ENCODE measurements around the gene ACTL9. TPM values are rescaled to one million over a fixed set of nuclear protein-coding genes. Genes with fewer than 3 reads are reported as not detected.
"Not testable (repeated sequence)": the region's sequence is repeated elsewhere in the genome, so short reads cannot be mapped to it uniquely, and the experiment has no call there.

The ACTL9 gene, protein sequence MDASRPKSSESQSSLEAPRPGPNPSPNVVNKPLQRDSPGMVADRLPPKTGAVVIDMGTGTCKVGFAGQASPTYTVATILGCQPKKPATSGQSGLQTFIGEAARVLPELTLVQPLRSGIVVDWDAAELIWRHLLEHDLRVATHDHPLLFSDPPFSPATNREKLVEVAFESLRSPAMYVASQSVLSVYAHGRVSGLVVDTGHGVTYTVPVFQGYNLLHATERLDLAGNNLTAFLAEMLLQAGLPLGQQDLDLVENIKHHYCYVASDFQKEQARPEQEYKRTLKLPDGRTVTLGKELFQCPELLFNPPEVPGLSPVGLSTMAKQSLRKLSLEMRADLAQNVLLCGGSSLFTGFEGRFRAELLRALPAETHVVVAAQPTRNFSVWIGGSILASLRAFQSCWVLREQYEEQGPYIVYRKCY
- polyA plus RNA-seq = not detected
- long read RNA-seq, donor 1 = 0 reads
- long read RNA-seq, donor 2 = 0 reads
- long read RNA-seq, donor 3 = 0 reads
- long read RNA-seq, donor 4 = 0 reads
- long read RNA-seq, donor 5 = 0 reads
- long read RNA-seq, donor 6 = 0 reads
- long read RNA-seq, donor 7 = 0 reads
- long read RNA-seq, donor 8 = 0 reads
- long read RNA-seq, donor 9 = 0 reads
- long read RNA-seq, donor 10 = 0 reads
- long read RNA-seq, donor 11 = 0 reads

DNA sequence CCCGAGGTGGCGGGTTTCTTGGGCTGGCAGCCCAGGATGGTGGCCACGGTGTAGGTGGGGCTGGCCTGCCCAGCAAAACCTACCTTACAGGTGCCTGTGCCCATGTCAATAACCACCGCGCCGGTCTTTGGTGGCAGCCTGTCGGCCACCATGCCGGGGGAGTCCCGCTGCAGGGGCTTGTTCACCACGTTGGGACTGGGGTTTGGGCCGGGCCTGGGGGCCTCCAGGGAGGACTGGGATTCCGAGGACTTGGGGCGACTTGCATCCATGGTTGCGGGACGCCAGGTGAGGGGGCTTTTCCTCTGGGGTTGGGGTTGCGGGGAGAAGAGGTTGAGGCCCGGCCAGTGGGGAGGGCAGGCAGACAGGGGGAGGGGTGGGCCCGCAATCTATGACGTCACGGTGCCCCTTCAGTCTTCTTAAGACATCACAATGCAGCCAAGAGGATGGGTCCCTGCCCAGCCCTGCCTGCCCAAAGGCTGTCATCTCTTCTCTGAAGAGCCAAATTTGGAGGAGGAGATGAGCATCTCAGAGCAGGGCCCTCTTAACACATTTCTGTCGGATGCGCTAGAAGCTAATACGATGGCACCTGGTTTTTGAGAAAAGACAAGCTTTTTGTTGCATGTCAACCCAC lies at the start of gene ACTL9:
Gene ACTL9, minus strand, starts transcription at position 363 of the 631 bp plus-strand sequence. Its CDS starts 94 bp downstream, at position 269.
- DNase-seq = no peak
- no peak within 1 kb of the TSS for H3K27ac ChIP-seq (ENCODE audit: low read length)
- H3K36me3 ChIP-seq (ENCODE audit: control insufficient read depth, insufficient read depth, low read length) = no peaks in the 10 kb centered on the region
- peaks cover 4% of the 10 kb centered on the region for H3K9me3 ChIP-seq (ENCODE audit: control insufficient read depth, low read depth, low read length)
- WGBS (ENCODE audit: insufficient coverage, low lambda C conversion rate) = no CpG with 5 or more reads among the region's 23 CpGs
- H3K27me3 ChIP-seq (ENCODE audit: control insufficient read depth, insufficient read depth, low read length) = no peaks in the 10 kb centered on the region
- no peaks in the 10 kb centered on the region for H3K4me1 ChIP-seq (ENCODE audit: control insufficient read depth, insufficient read depth, low read length)
- H3K4me3 ChIP-seq (ENCODE audit: low read length) = no peak within 1 kb of the TSS

DNA sequence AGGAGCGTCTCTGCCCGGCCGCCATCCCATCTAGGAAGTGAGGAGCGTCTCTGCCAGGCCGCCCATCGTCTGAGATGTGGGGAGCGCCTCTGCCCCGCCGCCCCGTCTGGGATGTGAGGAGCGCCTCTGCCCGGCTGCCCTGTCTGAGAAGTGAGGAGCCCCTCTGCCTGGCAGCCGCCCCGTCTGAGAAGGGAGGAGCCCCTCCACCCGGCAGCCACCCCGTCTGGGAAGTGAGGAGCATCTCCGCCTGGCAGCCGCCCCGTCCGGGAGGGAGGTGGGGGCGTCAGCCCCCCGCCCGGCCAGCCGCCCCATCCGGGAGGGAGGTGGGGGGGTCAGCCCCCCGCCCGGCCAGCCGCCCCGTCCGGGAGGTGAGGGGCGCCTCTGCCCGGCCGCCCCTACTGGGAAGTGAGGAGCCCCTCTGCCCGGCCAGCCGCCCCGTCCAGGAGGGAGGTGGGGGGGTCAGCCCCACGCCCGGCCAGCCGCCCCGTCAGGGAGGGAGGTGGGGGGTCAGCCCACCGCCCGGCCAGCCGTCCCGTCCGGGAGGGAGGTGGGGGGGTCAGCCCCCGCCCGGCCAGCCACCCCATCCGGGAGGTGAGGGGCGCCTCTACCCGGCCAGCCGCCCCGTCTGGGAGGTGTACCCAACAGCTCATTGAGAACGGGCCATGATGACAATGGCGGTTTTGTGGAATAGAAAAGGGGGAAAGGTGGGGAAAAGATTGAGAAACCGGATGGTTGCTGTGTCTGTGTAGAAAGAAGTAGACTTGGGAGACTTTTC lies 40.9 kb upstream of the ACTL9 start:
- H3K9me3 ChIP-seq (ENCODE audit: control insufficient read depth, low read depth, low read length); H3K27ac ChIP-seq (ENCODE audit: low read length); DNase-seq; H3K36me3 ChIP-seq (ENCODE audit: control insufficient read depth, insufficient read depth, low read length); H3K4me3 ChIP-seq (ENCODE audit: low read length); H3K4me1 ChIP-seq (ENCODE audit: control insufficient read depth, insufficient read depth, low read length); H3K27me3 ChIP-seq (ENCODE audit: control insufficient read depth, insufficient read depth, low read length): not testable (repeated sequence)
- WGBS (ENCODE audit: insufficient coverage, low lambda C conversion rate) = no CpG with 5 or more reads among the region's 55 CpGs

DNA sequence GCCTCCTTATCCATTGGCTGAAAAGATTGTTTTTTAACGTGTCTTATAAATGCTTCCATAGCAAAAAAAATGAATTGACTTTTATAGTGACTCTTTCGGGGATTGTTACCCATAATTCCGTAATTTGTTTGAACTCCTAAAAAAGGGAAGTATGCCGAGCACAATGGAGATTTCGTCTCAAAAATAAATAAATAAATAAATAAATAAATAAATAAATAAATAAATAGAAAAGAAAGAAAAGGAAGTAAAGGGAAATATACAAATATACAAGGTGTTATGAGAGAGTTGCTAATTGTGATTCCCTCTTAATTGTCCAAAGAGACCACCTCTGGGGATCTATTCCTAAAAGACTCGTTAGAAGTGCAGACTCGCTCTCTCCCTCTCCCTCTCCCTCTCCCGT lies 39.8 kb upstream of the ACTL9 start:
- WGBS (ENCODE audit: insufficient coverage, low lambda C conversion rate) = 82% methylated on average over 6 of the region's 8 CpGs
- H3K4me3 ChIP-seq (ENCODE audit: low read length) = no peak overlapping the region
- no peaks in the 10 kb centered on the region for H3K27me3 ChIP-seq (ENCODE audit: control insufficient read depth, insufficient read depth, low read length)
- no peaks in the 10 kb centered on the region for H3K4me1 ChIP-seq (ENCODE audit: control insufficient read depth, insufficient read depth, low read length)
- no peak overlapping the region for H3K27ac ChIP-seq (ENCODE audit: low read length)
- H3K36me3 ChIP-seq (ENCODE audit: control insufficient read depth, insufficient read depth, low read length) = no peaks in the 10 kb centered on the region
- H3K9me3 ChIP-seq (ENCODE audit: control insufficient read depth, low read depth, low read length) = peaks cover 7% of the 10 kb centered on the region
- no peak for DNase-seq

DNA sequence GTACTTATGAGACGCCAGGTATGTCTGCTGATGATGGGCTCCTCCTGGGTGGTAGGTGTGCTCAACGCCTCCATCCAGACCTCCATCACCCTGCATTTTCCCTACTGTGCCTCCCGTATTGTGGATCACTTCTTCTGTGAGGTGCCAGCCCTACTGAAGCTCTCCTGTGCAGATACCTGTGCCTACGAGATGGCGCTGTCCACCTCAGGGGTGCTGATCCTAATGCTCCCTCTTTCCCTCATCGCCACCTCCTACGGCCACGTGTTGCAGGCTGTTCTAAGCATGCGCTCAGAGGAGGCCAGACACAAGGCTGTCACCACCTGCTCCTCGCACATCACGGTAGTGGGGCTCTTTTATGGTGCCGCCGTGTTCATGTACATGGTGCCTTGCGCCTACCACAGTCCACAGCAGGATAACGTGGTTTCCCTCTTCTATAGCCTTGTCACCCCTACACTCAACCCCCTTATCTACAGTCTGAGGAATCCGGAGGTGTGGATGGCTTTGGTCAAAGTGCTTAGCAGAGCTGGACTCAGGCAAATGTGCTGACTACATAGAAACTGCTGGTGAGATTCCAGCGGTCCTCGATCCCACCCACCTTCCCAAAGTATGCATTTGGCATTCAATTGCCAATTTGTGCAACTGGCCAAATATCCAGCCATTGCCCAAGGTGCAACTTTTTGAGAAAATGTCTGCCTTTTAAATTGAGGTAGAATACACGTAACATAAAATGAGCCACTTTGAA lies 33.0 kb upstream of the ACTL9 start:
- no peak for DNase-seq
- Histone ChIP-seq H3K27ac (ENCODE audit: low read length) (no peak overlapping the region), H3K36me3 (ENCODE audit: control insufficient read depth, insufficient read depth, low read length) (no peaks in the 10 kb centered on the region), H3K4me3 (ENCODE audit: low read length) (no peak overlapping the region), H3K27me3 (ENCODE audit: control insufficient read depth, insufficient read depth, low read length) (no peaks in the 10 kb centered on the region), H3K4me1 (ENCODE audit: control insufficient read depth, insufficient read depth, low read length) (no peaks in the 10 kb centered on the region), H3K9me3 (ENCODE audit: control insufficient read depth, low read depth, low read length) (peaks cover 3% of the 10 kb centered on the region)
- WGBS (ENCODE audit: insufficient coverage, low lambda C conversion rate) = no CpG with 5 or more reads among the region's 19 CpGs

DNA sequence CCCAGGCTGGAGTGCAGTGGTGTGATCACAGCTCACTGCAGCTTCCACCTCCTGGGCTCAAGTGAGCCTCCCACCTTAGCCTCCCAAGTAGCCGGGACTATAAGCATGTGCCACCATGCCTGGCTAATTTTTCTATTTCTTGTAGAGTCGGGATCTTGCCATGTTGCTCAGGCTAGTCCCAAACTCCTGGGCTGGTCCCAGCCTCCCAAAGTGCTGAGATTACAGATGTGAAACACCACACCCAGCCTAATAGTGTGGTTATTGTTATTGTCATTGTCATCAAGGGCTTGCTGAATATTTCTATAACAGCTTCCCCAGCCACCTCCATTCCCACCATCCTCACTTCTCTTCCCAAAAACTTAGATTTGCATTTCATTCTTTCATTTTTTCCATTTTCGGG lies 25.7 kb upstream of the ACTL9 start:
- Histone ChIP-seq H3K36me3 (ENCODE audit: control insufficient read depth, insufficient read depth, low read length) (no peaks in the 10 kb centered on the region), H3K4me3 (ENCODE audit: low read length) (no peak overlapping the region), H3K9me3 (ENCODE audit: control insufficient read depth, low read depth, low read length) (no peaks in the 10 kb centered on the region), H3K27me3 (ENCODE audit: control insufficient read depth, insufficient read depth, low read length) (no peaks in the 10 kb centered on the region), H3K4me1 (ENCODE audit: control insufficient read depth, insufficient read depth, low read length) (no peaks in the 10 kb centered on the region), H3K27ac (ENCODE audit: low read length) (no peak overlapping the region)
- DNase-seq = no peak
- WGBS (ENCODE audit: insufficient coverage, low lambda C conversion rate) = no CpG with 5 or more reads among the region's 3 CpGs

DNA sequence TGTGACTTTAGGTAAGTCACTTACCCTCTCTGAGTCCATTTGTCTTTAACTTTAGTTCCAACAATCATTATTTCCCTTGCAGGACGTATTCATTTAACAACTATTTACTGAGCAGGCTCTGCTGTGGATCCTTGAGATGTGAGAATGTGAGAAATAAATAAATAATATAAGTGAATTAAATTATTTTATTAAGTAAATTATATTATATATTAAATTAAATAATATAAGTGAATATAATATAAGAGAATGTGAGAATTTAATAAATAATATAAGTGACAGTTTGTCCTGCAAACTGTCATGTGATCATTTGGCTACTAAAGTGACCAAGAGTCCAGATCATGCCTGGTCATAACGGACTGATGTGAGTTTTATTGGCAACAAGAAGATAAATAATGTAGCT lies 23.4 kb upstream of the ACTL9 start:
- Histone ChIP-seq H3K4me1 (ENCODE audit: control insufficient read depth, insufficient read depth, low read length) (no peaks in the 10 kb centered on the region), H3K9me3 (ENCODE audit: control insufficient read depth, low read depth, low read length) (no peaks in the 10 kb centered on the region), H3K27ac (ENCODE audit: low read length) (no peak overlapping the region), H3K27me3 (ENCODE audit: control insufficient read depth, insufficient read depth, low read length) (no peaks in the 10 kb centered on the region), H3K4me3 (ENCODE audit: low read length) (no peak overlapping the region), H3K36me3 (ENCODE audit: control insufficient read depth, insufficient read depth, low read length) (no peaks in the 10 kb centered on the region)
- no peak for DNase-seq
- WGBS (ENCODE audit: insufficient coverage, low lambda C conversion rate) = 80% methylated on average over 1 of the region's 2 CpGs

DNA sequence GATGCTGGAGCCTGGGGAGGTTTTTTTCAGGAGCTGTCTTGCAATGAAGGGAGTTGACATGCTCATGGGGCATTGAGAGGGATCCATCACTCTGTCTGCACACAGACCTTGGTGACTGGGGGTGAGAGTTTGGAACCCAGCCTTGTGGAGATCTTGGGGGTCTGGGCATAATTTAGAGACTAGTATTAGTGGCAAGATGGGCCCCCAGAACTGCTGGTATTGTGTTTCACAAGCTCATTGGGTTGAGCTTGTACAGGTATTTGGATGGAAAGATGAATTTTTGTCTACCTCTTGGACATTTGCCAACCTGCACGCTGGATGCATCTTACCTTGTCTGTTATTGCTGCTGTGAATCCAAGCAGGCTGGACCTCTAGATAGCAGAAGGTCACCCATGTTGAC lies 22.7 kb upstream of the ACTL9 start, which contains the start of gene OR2Z1:
Gene OR2Z1, plus strand, starts transcription at position 301 of the 400 bp plus-strand sequence. CDS start 9,395 bp downstream, outside the sequence.
- no peak for DNase-seq
- H3K36me3 ChIP-seq (ENCODE audit: control insufficient read depth, insufficient read depth, low read length) = no peaks in the 10 kb centered on the region
- WGBS (ENCODE audit: insufficient coverage, low lambda C conversion rate) = no CpG with 5 or more reads among the region's 1 CpG
- H3K9me3 ChIP-seq (ENCODE audit: control insufficient read depth, low read depth, low read length) = no peaks in the 10 kb centered on the region
- H3K4me3 ChIP-seq (ENCODE audit: low read length) = no peak within 1 kb of the TSS
- H3K27me3 ChIP-seq (ENCODE audit: control insufficient read depth, insufficient read depth, low read length) = no peaks in the 10 kb centered on the region
- no peak within 1 kb of the TSS for H3K27ac ChIP-seq (ENCODE audit: low read length)
- no peaks in the 10 kb centered on the region for H3K4me1 ChIP-seq (ENCODE audit: control insufficient read depth, insufficient read depth, low read length)

DNA sequence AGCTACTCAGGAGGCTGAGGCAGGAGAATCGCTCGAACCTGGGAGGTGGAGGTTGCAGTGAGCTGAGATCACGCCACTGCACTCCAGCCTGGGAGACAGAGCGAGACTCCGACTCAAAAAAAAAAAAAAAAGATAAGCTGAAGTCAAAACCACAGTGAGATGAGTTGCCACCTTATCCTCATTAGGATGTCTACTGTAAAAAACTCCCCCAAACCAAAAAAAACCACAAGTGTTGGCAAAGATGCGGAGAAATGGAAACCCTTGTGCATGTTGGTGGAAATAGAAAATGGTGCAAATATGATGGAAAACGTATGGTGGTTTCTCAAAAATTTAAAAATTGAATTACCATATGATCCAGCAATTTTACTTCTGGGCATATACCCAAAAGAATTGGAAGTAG lies 11.7 kb upstream of the ACTL9 start:
- DNase-seq; H3K9me3 ChIP-seq (ENCODE audit: control insufficient read depth, low read depth, low read length); H3K4me3 ChIP-seq (ENCODE audit: low read length); H3K4me1 ChIP-seq (ENCODE audit: control insufficient read depth, insufficient read depth, low read length); H3K27ac ChIP-seq (ENCODE audit: low read length); H3K36me3 ChIP-seq (ENCODE audit: control insufficient read depth, insufficient read depth, low read length); H3K27me3 ChIP-seq (ENCODE audit: control insufficient read depth, insufficient read depth, low read length): not testable (repeated sequence)
- 79% methylated on average over 2 of the region's 7 CpGs for WGBS (ENCODE audit: insufficient coverage, low lambda C conversion rate)

DNA sequence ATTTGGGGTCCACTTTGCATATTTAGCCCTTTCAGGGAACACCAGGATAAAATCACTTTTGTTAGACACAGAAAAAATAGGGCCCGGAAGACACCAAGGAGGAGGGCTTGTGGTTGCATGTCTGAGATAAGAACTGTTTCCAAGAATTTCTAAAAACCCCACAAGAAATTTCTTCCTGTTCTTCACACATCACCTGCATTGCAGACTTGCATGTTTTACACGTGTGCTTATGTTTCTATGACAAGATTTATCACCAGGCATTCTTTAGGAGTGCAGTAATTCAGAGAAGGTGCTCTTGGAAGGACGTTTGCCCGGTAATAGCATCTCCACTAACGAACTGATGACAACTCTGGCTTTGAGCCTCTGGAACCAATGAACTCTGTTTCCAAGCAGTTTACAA lies 7.1 kb upstream of the ACTL9 start:
- WGBS (ENCODE audit: insufficient coverage, low lambda C conversion rate) = no CpG with 5 or more reads among the region's 5 CpGs
- H3K9me3 ChIP-seq (ENCODE audit: control insufficient read depth, low read depth, low read length) = no peaks in the 10 kb centered on the region
- no peak overlapping the region for H3K27ac ChIP-seq (ENCODE audit: low read length)
- H3K4me1 ChIP-seq (ENCODE audit: control insufficient read depth, insufficient read depth, low read length) = no peaks in the 10 kb centered on the region
- no peaks in the 10 kb centered on the region for H3K27me3 ChIP-seq (ENCODE audit: control insufficient read depth, insufficient read depth, low read length)
- H3K36me3 ChIP-seq (ENCODE audit: control insufficient read depth, insufficient read depth, low read length) = no peaks in the 10 kb centered on the region
- no peak for DNase-seq
- no peak overlapping the region for H3K4me3 ChIP-seq (ENCODE audit: low read length)
